ENCODE results near the gene PRDM5. TPM values are rescaled to one million over a fixed set of nuclear protein-coding genes. Genes with fewer than 3 reads are reported as not detected.

Gene PRDM5
- total RNA-seq, 1 donor from 2014 or later, result 12.2 TPM

DNA sequence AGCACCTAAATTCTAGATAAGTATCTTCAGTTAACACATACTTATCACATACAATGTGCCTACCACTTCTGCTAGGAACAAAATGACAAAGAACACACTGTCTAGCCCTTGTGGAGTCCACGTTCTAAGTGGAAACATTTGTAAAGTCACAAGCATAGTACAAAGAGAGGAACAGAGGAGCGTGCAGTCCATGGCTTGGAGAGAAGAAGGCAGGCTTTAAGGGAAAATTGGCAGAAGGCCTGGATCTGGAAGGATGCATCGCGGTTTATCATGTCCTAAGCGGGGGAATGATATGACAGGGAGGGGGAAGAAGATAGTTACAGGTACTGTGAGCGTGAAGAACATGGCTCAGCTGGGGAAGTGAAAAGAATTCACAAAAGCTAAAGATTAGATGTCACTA, 218.0 kb downstream of the PRDM5 start:
- Histone ChIP-seq H3K9me3 (replicated peaks) (peaks cover 33% of the 10 kb centered on the region), H3K27me3 (ENCODE audit: low read depth) (no peaks in the 10 kb centered on the region), H3K4me1 (peaks cover 20% of the 10 kb centered on the region), H3K27ac (replicated peaks) (peak overlapping the region; percentile 62), H3K4me3 (no peak overlapping the region), H3K36me3 (peaks cover 7% of the 10 kb centered on the region)
- TF ChIP-seq, protein P1, sequence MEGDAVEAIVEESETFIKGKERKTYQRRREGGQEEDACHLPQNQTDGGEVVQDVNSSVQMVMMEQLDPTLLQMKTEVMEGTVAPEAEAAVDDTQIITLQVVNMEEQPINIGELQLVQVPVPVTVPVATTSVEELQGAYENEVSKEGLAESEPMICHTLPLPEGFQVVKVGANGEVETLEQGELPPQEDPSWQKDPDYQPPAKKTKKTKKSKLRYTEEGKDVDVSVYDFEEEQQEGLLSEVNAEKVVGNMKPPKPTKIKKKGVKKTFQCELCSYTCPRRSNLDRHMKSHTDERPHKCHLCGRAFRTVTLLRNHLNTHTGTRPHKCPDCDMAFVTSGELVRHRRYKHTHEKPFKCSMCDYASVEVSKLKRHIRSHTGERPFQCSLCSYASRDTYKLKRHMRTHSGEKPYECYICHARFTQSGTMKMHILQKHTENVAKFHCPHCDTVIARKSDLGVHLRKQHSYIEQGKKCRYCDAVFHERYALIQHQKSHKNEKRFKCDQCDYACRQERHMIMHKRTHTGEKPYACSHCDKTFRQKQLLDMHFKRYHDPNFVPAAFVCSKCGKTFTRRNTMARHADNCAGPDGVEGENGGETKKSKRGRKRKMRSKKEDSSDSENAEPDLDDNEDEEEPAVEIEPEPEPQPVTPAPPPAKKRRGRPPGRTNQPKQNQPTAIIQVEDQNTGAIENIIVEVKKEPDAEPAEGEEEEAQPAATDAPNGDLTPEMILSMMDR (IDR thresholded peaks at IDR 0.05; ENCODE audit: borderline replicate concordance), result no peak
- intact Hi-C loops (cut with micrococcal nuclease), result no loop called here
- DNase-seq, result no peak

DNA sequence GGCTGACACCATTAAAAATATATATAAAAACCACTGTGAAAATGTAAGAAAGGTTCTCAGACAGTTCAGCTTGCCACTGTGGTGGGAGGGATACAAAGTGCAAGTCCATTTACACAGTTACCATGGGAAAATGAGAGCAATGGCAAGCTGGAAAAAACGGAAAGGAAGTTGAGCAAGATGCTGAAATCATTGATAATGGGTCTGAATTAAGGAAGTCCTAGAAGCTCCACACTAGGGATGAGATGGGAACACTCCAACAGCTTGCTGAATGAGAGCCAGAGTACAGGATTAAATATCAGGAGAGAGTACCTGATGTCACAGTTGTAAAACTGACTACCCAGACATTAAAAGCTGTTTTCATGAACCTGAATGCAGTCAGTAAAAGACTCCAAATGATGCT, 218.6 kb downstream of the PRDM5 start:
- H3K36me3 ChIP-seq, result peaks cover 7% of the 10 kb centered on the region
- peak overlapping the region; percentile 62 for H3K27ac ChIP-seq (replicated peaks)
- no peak overlapping the region for H3K4me3 ChIP-seq
- H3K4me1 ChIP-seq, result peaks cover 16% of the 10 kb centered on the region
- intact Hi-C loops (cut with micrococcal nuclease), result no loop called here
- DNase-seq, result no peak
- peaks cover 33% of the 10 kb centered on the region for H3K9me3 ChIP-seq (replicated peaks)
- no peaks in the 10 kb centered on the region for H3K27me3 ChIP-seq (ENCODE audit: low read depth)
- TF ChIP-seq, protein P1 (IDR thresholded peaks at IDR 0.05; ENCODE audit: borderline replicate concordance), result no peak

DNA sequence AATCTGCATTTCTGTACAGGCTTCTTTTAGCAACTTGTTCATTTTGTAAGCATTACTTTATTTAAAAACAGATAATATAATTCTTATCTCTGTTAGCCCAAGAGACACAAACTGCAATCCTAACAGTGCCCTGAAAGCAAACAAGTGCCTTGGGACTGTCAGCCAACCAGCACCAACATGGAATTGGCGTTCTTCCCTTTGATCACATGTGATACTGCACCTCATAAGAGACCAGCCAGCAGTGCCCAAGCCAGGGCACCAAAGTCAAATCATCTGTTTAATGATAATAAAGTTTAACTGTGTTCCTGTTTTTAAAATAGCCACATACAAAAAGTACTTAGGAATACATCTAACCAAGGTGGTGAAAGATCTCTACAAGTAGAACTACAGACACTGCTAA, 223.2 kb downstream of the PRDM5 start:
- intact Hi-C loops (cut with micrococcal nuclease), result no loop called here
- peak overlapping the region; percentile 66 for H3K27ac ChIP-seq (replicated peaks)
- peak; percentile 43 for DNase-seq

DNA sequence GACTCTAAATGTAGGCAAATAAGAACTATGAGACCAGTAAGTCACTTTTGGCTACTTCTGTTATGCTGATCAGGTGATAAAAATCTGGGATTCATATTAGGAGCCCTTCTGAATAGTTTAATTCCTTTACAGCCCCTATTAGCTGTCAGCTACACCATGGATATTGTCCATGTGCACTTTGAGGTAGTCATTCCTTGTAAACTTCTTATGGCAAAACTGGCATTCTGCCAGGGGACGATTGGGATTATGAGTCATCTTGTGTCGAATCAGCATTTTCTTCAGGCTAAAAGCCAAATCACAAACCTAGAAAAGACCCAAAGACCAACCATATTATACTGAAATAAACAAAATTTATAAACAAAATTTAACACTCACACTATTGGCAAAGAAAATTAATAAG, 227.6 kb downstream of the PRDM5 start:
- intact Hi-C loops (cut with micrococcal nuclease), result no loop called here
- H3K27ac ChIP-seq (replicated peaks), result no peak overlapping the region

More for the DNA sequence above, 223.2 kb downstream of the PRDM5 start:
- H3K4me1 ChIP-seq, result peaks cover 43% of the 10 kb centered on the region
- no peak overlapping the region for H3K4me3 ChIP-seq
- TF ChIP-seq, protein P1 (IDR thresholded peaks at IDR 0.05; ENCODE audit: borderline replicate concordance), result no peak
- H3K27me3 ChIP-seq (ENCODE audit: low read depth), result no peaks in the 10 kb centered on the region
- peaks cover 8% of the 10 kb centered on the region for H3K9me3 ChIP-seq (replicated peaks)
- H3K36me3 ChIP-seq, result no peaks in the 10 kb centered on the region

DNA sequence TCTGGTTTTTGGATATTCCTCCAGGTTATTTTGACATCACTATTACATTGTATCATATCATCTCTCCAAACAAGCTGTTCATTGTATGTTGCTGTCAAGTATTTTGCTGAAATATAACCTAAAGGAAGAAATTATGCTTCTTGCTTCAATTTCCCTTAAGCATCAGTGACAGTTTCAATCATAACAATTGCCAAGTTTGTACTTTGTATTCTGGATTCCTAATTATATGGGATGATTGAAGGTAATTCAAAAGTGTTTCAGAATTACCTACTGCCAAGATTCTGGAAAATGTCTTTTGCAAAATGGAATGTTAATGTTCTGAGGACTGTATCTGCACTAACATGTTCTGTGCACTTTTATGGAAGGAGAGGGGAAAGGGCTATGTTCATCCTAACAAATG, 228.7 kb downstream of the PRDM5 start:
- Histone ChIP-seq H3K9me3 (replicated peaks) (no peaks in the 10 kb centered on the region), H3K27me3 (ENCODE audit: low read depth) (no peaks in the 10 kb centered on the region), H3K27ac (replicated peaks) (no peak overlapping the region), H3K4me3 (no peak overlapping the region), H3K4me1 (peaks cover 52% of the 10 kb centered on the region), H3K36me3 (no peaks in the 10 kb centered on the region)
- intact Hi-C loops (cut with micrococcal nuclease), result no loop called here
- TF ChIP-seq, protein P1 (IDR thresholded peaks at IDR 0.05; ENCODE audit: borderline replicate concordance), result no peak
- no peak for DNase-seq

More for the DNA sequence above, 227.6 kb downstream of the PRDM5 start:
- TF ChIP-seq, protein P1 (IDR thresholded peaks at IDR 0.05; ENCODE audit: borderline replicate concordance), result no peak
- H3K36me3 ChIP-seq, result no peaks in the 10 kb centered on the region
- H3K4me3 ChIP-seq, result no peak overlapping the region
- peaks cover 54% of the 10 kb centered on the region for H3K4me1 ChIP-seq
- no peak for DNase-seq
- no peaks in the 10 kb centered on the region for H3K9me3 ChIP-seq (replicated peaks)
- no peaks in the 10 kb centered on the region for H3K27me3 ChIP-seq (ENCODE audit: low read depth)

All from left ventricle myocardium inferior (tissue), 1 donor.